ENCODE measurements around the gene PACSIN2.

- TF ChIP-seq CTCF (IDR thresholded peaks at IDR 0.05) (no peak), REST (IDR thresholded peaks at IDR 0.05; ENCODE audit: insufficient read depth in 1 of 2, low read depth in 2 of 2, low read length in 1 of 2) (no peak), POLR2AphosphoS5 (IDR thresholded peaks at IDR 0.05; ENCODE audit: low read depth, low read length) (no peak)
Observed at GRCh38 chr22:42831712-42832111, 183.2 kb downstream of the PACSIN2 start.
